ENCODE results near the gene LNP1. TPM values are rescaled to one million over a fixed set of nuclear protein-coding genes. Genes with fewer than 3 reads are reported as not detected.

LNP1 gene
- total RNA-seq, 6 donors from 2014 or later = 1.4 to 5.2 (median 2.1) TPM

- ATAC-seq (ENCODE audit: low FRiP score in 2 of 2) (no peak), DNase-seq (no peak)
- H3K27ac ChIP-seq = no peak overlapping the region
- TF ChIP-seq POLR2A (IDR thresholded peaks at IDR 0.05) = no peak
- TF ChIP-seq EP300 (IDR thresholded peaks at IDR 0.05) = no peak
- no peak for TF ChIP-seq CTCF (IDR thresholded peaks at IDR 0.05)
- no peak for TF ChIP-seq POLR2AphosphoS5 (IDR thresholded peaks at IDR 0.05)
- no peaks in the 10 kb centered on the region for H3K27me3 ChIP-seq
- no peak overlapping the region for H3K4me3 ChIP-seq
- no peaks in the 10 kb centered on the region for H3K4me1 ChIP-seq
- H3K9me3 ChIP-seq = no peaks in the 10 kb centered on the region
- no peaks in the 10 kb centered on the region for H3K36me3 ChIP-seq
These were observed 14.8 kb downstream of the LNP1 start for GRCh38 chr3:100416176-100416575.

GRCh38 chr3:100416863-100417262 lies 15.5 kb downstream of the LNP1 start:
- H3K27ac ChIP-seq = no peak overlapping the region
- no peaks in the 10 kb centered on the region for H3K9me3 ChIP-seq
- H3K4me3 ChIP-seq = no peak overlapping the region
- ATAC-seq (ENCODE audit: low FRiP score in 2 of 2) (no peak), DNase-seq (no peak)
- H3K27me3 ChIP-seq = no peaks in the 10 kb centered on the region
- no peaks in the 10 kb centered on the region for H3K4me1 ChIP-seq
- no peak for TF ChIP-seq POLR2A (IDR thresholded peaks at IDR 0.05)
- TF ChIP-seq EP300 (IDR thresholded peaks at IDR 0.05) = no peak
- TF ChIP-seq POLR2AphosphoS5 (IDR thresholded peaks at IDR 0.05) = no peak
- TF ChIP-seq CTCF (IDR thresholded peaks at IDR 0.05) = no peak
- H3K36me3 ChIP-seq = no peaks in the 10 kb centered on the region
- WGBS, 2 donors = 84 to 85% methylated on average over 1 of the region's 1 CpG

GRCh38 chr3:100419406-100419805 lies 18.1 kb downstream of the LNP1 start:
- no peaks in the 10 kb centered on the region for H3K27me3 ChIP-seq
- H3K4me1 ChIP-seq = no peaks in the 10 kb centered on the region
- H3K4me3 ChIP-seq = no peak overlapping the region
- no peaks in the 10 kb centered on the region for H3K9me3 ChIP-seq
- H3K36me3 ChIP-seq = no peaks in the 10 kb centered on the region
- no peak overlapping the region for H3K27ac ChIP-seq
- DNase-seq (no peak), ATAC-seq (ENCODE audit: low FRiP score in 2 of 2) (peak in 1 of 2 donors; percentile 56)
- 88 to 91% methylated on average over 1 of the region's 1 CpG for WGBS, 2 donors
- no peak for TF ChIP-seq CTCF (IDR thresholded peaks at IDR 0.05)
- no peak for TF ChIP-seq POLR2A (IDR thresholded peaks at IDR 0.05)
- no peak for TF ChIP-seq EP300 (IDR thresholded peaks at IDR 0.05)
- no peak for TF ChIP-seq POLR2AphosphoS5 (IDR thresholded peaks at IDR 0.05)

- TF ChIP-seq POLR2AphosphoS5 (IDR thresholded peaks at IDR 0.05) (no peak), EP300 (IDR thresholded peaks at IDR 0.05) (no peak), CTCF (IDR thresholded peaks at IDR 0.05) (no peak), POLR2A (IDR thresholded peaks at IDR 0.05) (no peak)
- H3K4me3 ChIP-seq = no peak overlapping the region
- H3K27ac ChIP-seq = no peak overlapping the region
- ATAC-seq (ENCODE audit: low FRiP score in 2 of 2) (no peak), DNase-seq (no peak)
- no peaks in the 10 kb centered on the region for H3K36me3 ChIP-seq
- 75 to 76% methylated on average over 2 of the region's 2 CpGs for WGBS, 2 donors
- H3K4me1 ChIP-seq = no peaks in the 10 kb centered on the region
- no peaks in the 10 kb centered on the region for H3K27me3 ChIP-seq
- no peaks in the 10 kb centered on the region for H3K9me3 ChIP-seq
These were observed 19.5 kb downstream of the LNP1 start for GRCh38 chr3:100420885-100421284.

DNA sequence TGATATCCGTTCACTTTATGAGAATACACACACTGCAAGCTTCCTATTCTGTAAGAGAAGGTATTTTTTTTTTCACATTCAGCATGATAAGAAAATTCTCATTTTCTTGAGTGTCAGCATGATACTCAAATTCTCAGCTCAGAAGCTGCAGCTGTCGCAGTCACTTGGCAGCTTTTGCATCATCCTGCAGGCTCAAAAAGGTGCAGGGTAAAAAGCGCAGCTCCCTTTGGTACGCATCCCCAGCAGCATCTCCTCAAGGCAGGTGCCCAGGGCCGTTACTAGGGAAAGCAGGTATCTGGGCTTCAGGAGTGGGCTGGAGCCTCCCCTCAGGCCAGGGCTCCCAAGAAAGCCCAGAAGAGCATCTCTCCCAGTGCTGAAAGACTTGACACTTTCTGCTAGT lies 22.3 kb downstream of the LNP1 start:
- ATAC-seq (ENCODE audit: low FRiP score in 2 of 2) = no peak
- 96 to 99% methylated on average over 5 of the region's 5 CpGs for WGBS, 2 donors
- no peak for DNase-seq
- no peaks in the 10 kb centered on the region for H3K27me3 ChIP-seq
- no peaks in the 10 kb centered on the region for H3K9me3 ChIP-seq
- TF ChIP-seq POLR2AphosphoS5 (IDR thresholded peaks at IDR 0.05) (no peak), CTCF (IDR thresholded peaks at IDR 0.05) (no peak), EP300 (IDR thresholded peaks at IDR 0.05) (no peak), POLR2A (IDR thresholded peaks at IDR 0.05) (no peak)
- H3K4me3 ChIP-seq = no peak overlapping the region
- H3K4me1 ChIP-seq = no peaks in the 10 kb centered on the region
- no peaks in the 10 kb centered on the region for H3K36me3 ChIP-seq
- no peak overlapping the region for H3K27ac ChIP-seq
